Right ventricle myocardium inferior (tissue), 1 donor: ENCODE data around the gene MACROD2. TPM values are rescaled to one million over a fixed set of nuclear protein-coding genes. Genes with fewer than 3 reads are reported as not detected.
"Not testable (repeated sequence)": the region's sequence is repeated elsewhere in the genome, so short reads cannot be mapped to it uniquely, and the experiment has no call there.

Experiments used
- ATAC-seq: fragments of 200-7000 bp; cut with Tn5 transposase; one replicate; pipeline ENCODE4 v1.9.1; 2020; ENCODE audit warnings: mild to moderate bottlenecking, moderate library complexity
- DNase-seq: peaks from one replicate; pipeline ENCODE4 v3.0.0; 2021; ENCODE audit errors: missing footprints
- intact Hi-C: fragments of 100-400 bp; cut with DNase I; formaldehyde crosslinking; loops from one replicate; pipeline ENCODE4 v1.11.0; 2022
- total RNA-seq: library from RNA; stranded (reverse); fragmentation: NEBNext Ultra II Directional; extraction: Animal tissue kit (Norgen Biotek cat#: 25700); gene quantifications from one replicate; pipeline ENCODE4 v1.2.1, GENCODE V29; 2021
- donor health status: DM: no; HTN: yes; CAD: no; lungs with severe emphysema.

MACROD2 gene
- total RNA-seq, 1 donor from 2014 or later: 5.0 TPM

- intact Hi-C loops: no loop called here
- DNase-seq (no peak), ATAC-seq (no peak)
Measured at GRCh38 chr20:14223806-14224205, 228.5 kb downstream of the MACROD2 start.

GRCh38 chr20:14226051-14227049, 231.0 kb downstream of the MACROD2 start:
- ATAC-seq, intact Hi-C loops, DNase-seq: not testable (repeated sequence)

- intact Hi-C loops: no loop called here
- no peak for ATAC-seq
- no peak for DNase-seq
Measured at GRCh38 chr20:14232650-14233049, 237.3 kb downstream of the MACROD2 start.

GRCh38 chr20:14234666-14235295, 239.5 kb downstream of the MACROD2 start:
- no peak for ATAC-seq
- intact Hi-C loops: no loop called here
- no peak for DNase-seq

GRCh38 chr20:14235355-14235754, 240.0 kb downstream of the MACROD2 start:
- DNase-seq (no peak), ATAC-seq (no peak)
- intact Hi-C loops: no loop called here

- intact Hi-C loops: no loop called here
- DNase-seq (no peak), ATAC-seq (peak; percentile 48)
Measured at GRCh38 chr20:14245368-14245970, 250.2 kb downstream of the MACROD2 start.

- intact Hi-C loops: loop anchor here (5.0 kb wide), 1 partner anchor 117 kb away; no protein-coding TSS in a partner anchor
- ATAC-seq (no peak), DNase-seq (no peak)
Measured at GRCh38 chr20:14259689-14260088, 264.4 kb downstream of the MACROD2 start.

GRCh38 chr20:14260367-14260766, 265.1 kb downstream of the MACROD2 start:
- intact Hi-C loops: loop anchor here (5.0 kb wide), 1 partner anchor 118 kb away; no protein-coding TSS in a partner anchor
- DNase-seq: no peak
- ATAC-seq: no peak

GRCh38 chr20:14264869-14265268, 269.6 kb downstream of the MACROD2 start:
- DNase-seq: no peak
- intact Hi-C loops: loop anchor here (5.0 kb wide), 1 partner anchor 123 kb away; no protein-coding TSS in a partner anchor
- no peak for ATAC-seq

GRCh38 chr20:14266246-14266645, 270.9 kb downstream of the MACROD2 start:
- no peak for DNase-seq
- intact Hi-C loops: no loop called here
- ATAC-seq: no peak

GRCh38 chr20:14270751-14271150, 275.4 kb downstream of the MACROD2 start:
- ATAC-seq, DNase-seq, intact Hi-C loops: not testable (repeated sequence)

- intact Hi-C loops: no loop called here
- DNase-seq (no peak), ATAC-seq (no peak)
Measured at GRCh38 chr20:14282140-14282539, 286.8 kb downstream of the MACROD2 start.

- intact Hi-C loops: no loop called here
- ATAC-seq (no peak), DNase-seq (no peak)
Measured at GRCh38 chr20:14284443-14284842, 289.1 kb downstream of the MACROD2 start.

- ATAC-seq: no peak
- intact Hi-C loops: no loop called here
Measured at GRCh38 chr20:14288341-14289330, 293.3 kb downstream of the MACROD2 start.

GRCh38 chr20:14291502-14291901, 296.2 kb downstream of the MACROD2 start:
- intact Hi-C loops: no loop called here
- ATAC-seq (no peak), DNase-seq (no peak)

More at GRCh38 chr20:14288341-14289330, 293.3 kb downstream of the MACROD2 start:
- no peak for DNase-seq

- intact Hi-C loops: no loop called here
- no peak for DNase-seq
- ATAC-seq: no peak
Measured at GRCh38 chr20:14295238-14295637, 299.9 kb downstream of the MACROD2 start.

- intact Hi-C loops: no loop called here
- ATAC-seq (no peak), DNase-seq (no peak)
Measured at GRCh38 chr20:14295770-14296309, 300.5 kb downstream of the MACROD2 start.

GRCh38 chr20:14299831-14300230, 304.5 kb downstream of the MACROD2 start:
- no peak for ATAC-seq
- no peak for DNase-seq
- intact Hi-C loops: no loop called here
